ENCODE measurements around the gene TRIM17.

Gene TRIM17

GRCh38 chr1:228373681-228374571 is 42.7 kb downstream of the TRIM17 start:
- no peak for DNase-seq
- Histone ChIP-seq H2AFZ (ENCODE audit: low read length) (no peak overlapping the region), H3K36me3 (replicated peaks; ENCODE audit: insufficient read depth, low read length) (no peaks in the 10 kb centered on the region), H3K27me3 (replicated peaks; ENCODE audit: insufficient read depth, low read length) (peaks cover 9% of the 10 kb centered on the region; the same call in 1 of the 2 replicates), H3K79me2 (ENCODE audit: low read length) (no peaks in the 10 kb centered on the region), H3K4me3 (ENCODE audit: low read length) (no peak overlapping the region), H3K9me2 (replicated peaks; ENCODE audit: insufficient read depth, low read length) (no peaks in the 10 kb centered on the region), H3K4me1 (ENCODE audit: low read length) (no peaks in the 10 kb centered on the region), H3F3A (ENCODE audit: insufficient read depth, low read length) (no peaks in the 10 kb centered on the region), H4K20me1 (ENCODE audit: insufficient read depth, low read length) (no peaks in the 10 kb centered on the region), H3K9me3 (replicated peaks; ENCODE audit: insufficient read depth, low read length) (no peaks in the 10 kb centered on the region), H3K27ac (ENCODE audit: low read length) (no peak overlapping the region), H3K4me2 (ENCODE audit: low read depth, low read length) (no peak overlapping the region), H3K9ac (ENCODE audit: low read length) (no peak overlapping the region)
- no peak for TF ChIP-seq CTCF (IDR thresholded peaks at IDR 0.05; ENCODE audit: low read length)
- no peak for TF ChIP-seq EZH2 (optimal IDR thresholded peaks at IDR 0.05; ENCODE audit: low read depth, low read length)
- no peak for TF ChIP-seq EZH2phosphoT487 (IDR thresholded peaks at IDR 0.05; ENCODE audit: low read length)

- Histone ChIP-seq H3K79me2 (ENCODE audit: low read length) (no peaks in the 10 kb centered on the region), H3K27ac (ENCODE audit: low read length) (no peak overlapping the region), H2AFZ (ENCODE audit: low read length) (no peak overlapping the region), H3K9me2 (replicated peaks; ENCODE audit: insufficient read depth, low read length) (no peaks in the 10 kb centered on the region), H3K36me3 (replicated peaks; ENCODE audit: insufficient read depth, low read length) (no peaks in the 10 kb centered on the region), H3K4me3 (ENCODE audit: low read length) (no peak overlapping the region), H3K4me1 (ENCODE audit: low read length) (no peaks in the 10 kb centered on the region), H3K9me3 (replicated peaks; ENCODE audit: insufficient read depth, low read length) (no peaks in the 10 kb centered on the region), H3K9ac (ENCODE audit: low read length) (no peak overlapping the region), H3K27me3 (replicated peaks; ENCODE audit: insufficient read depth, low read length) (peaks cover 10% of the 10 kb centered on the region), H3K4me2 (ENCODE audit: low read depth, low read length) (no peak overlapping the region), H4K20me1 (ENCODE audit: insufficient read depth, low read length) (no peaks in the 10 kb centered on the region), H3F3A (ENCODE audit: insufficient read depth, low read length) (no peaks in the 10 kb centered on the region)
- no peak for DNase-seq
- no peak for TF ChIP-seq CTCF (IDR thresholded peaks at IDR 0.05; ENCODE audit: low read length)
- TF ChIP-seq EZH2phosphoT487 (IDR thresholded peaks at IDR 0.05; ENCODE audit: low read length), result no peak
- TF ChIP-seq EZH2 (optimal IDR thresholded peaks at IDR 0.05; ENCODE audit: low read depth, low read length), result no peak
Observed at GRCh38 chr1:228373004-228373680, 43.5 kb downstream of the TRIM17 start.

- Histone ChIP-seq H3K27ac (ENCODE audit: low read length) (no peak overlapping the region), H4K20me1 (ENCODE audit: insufficient read depth, low read length) (no peaks in the 10 kb centered on the region), H3K79me2 (ENCODE audit: low read length) (no peaks in the 10 kb centered on the region), H2AFZ (ENCODE audit: low read length) (no peak overlapping the region), H3K4me1 (ENCODE audit: low read length) (no peaks in the 10 kb centered on the region), H3K36me3 (replicated peaks; ENCODE audit: insufficient read depth, low read length) (no peaks in the 10 kb centered on the region), H3K4me3 (ENCODE audit: low read length) (no peak overlapping the region), H3K27me3 (replicated peaks; ENCODE audit: insufficient read depth, low read length) (peaks cover 14% of the 10 kb centered on the region), H3K9ac (ENCODE audit: low read length) (no peak overlapping the region), H3K4me2 (ENCODE audit: low read depth, low read length) (no peak overlapping the region), H3F3A (ENCODE audit: insufficient read depth, low read length) (no peaks in the 10 kb centered on the region), H3K9me3 (replicated peaks; ENCODE audit: insufficient read depth, low read length) (no peaks in the 10 kb centered on the region), H3K9me2 (replicated peaks; ENCODE audit: insufficient read depth, low read length) (no peaks in the 10 kb centered on the region)
- no peak for DNase-seq
- TF ChIP-seq EZH2 (optimal IDR thresholded peaks at IDR 0.05; ENCODE audit: low read depth, low read length) (no peak), CTCF (IDR thresholded peaks at IDR 0.05; ENCODE audit: low read length) (no peak), EZH2phosphoT487 (IDR thresholded peaks at IDR 0.05; ENCODE audit: low read length) (no peak)
Observed at GRCh38 chr1:228372183-228373003, 44.3 kb downstream of the TRIM17 start.
